DMS114 treated with DMSO at 0.1 percent for 48 hours (cell line): ENCODE data around the gene CCNDBP1.
"Not testable (repeated sequence)": the region's sequence is repeated elsewhere in the genome, so short reads cannot be mapped to it uniquely, and the experiment has no call there.

ENCODE experiments used
- DNase-seq: peaks from one replicate; lab custom pipeline; 2025; ENCODE audit not compliant: unreplicated experiment; lab: John Stamatoyannopoulos, UW

CCNDBP1 gene, protein sequence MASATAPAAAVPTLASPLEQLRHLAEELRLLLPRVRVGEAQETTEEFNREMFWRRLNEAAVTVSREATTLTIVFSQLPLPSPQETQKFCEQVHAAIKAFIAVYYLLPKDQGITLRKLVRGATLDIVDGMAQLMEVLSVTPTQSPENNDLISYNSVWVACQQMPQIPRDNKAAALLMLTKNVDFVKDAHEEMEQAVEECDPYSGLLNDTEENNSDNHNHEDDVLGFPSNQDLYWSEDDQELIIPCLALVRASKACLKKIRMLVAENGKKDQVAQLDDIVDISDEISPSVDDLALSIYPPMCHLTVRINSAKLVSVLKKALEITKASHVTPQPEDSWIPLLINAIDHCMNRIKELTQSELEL

GRCh38 chr15:43185157-43186002 lies at the start of gene CCNDBP1:
Gene CCNDBP1, plus strand, starts transcription at chr15:43185403. Its CDS starts 96 bp downstream, at chr15:43185499.
- DNase-seq = peak; percentile 63

- DNase-seq = no peak
Observed at GRCh38 chr15:43143203-43143941, 41.8 kb upstream of the CCNDBP1 start.

- no peak for DNase-seq
Observed at GRCh38 chr15:43144512-43144911, 40.7 kb upstream of the CCNDBP1 start.

DNA sequence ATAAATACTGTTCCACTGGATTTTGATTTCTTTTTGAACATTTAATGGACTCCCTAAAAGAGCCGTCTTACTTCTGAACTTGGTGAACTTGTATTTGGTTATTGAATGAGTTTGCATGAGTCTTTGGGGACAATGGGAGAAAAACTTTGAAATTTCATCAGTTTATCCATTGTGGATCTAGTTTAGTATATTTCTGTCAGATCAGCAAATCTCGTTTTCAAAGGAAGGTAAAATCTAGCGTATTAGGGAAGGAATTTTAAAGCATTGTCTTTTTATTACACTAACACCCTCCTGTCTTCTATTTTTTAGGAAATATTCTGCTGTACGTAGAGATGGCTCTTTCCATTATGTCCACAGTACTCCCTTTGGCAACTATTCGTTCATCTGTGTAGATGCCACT lies 39.0 kb upstream of the CCNDBP1 start:
- DNase-seq = no peak

DNA sequence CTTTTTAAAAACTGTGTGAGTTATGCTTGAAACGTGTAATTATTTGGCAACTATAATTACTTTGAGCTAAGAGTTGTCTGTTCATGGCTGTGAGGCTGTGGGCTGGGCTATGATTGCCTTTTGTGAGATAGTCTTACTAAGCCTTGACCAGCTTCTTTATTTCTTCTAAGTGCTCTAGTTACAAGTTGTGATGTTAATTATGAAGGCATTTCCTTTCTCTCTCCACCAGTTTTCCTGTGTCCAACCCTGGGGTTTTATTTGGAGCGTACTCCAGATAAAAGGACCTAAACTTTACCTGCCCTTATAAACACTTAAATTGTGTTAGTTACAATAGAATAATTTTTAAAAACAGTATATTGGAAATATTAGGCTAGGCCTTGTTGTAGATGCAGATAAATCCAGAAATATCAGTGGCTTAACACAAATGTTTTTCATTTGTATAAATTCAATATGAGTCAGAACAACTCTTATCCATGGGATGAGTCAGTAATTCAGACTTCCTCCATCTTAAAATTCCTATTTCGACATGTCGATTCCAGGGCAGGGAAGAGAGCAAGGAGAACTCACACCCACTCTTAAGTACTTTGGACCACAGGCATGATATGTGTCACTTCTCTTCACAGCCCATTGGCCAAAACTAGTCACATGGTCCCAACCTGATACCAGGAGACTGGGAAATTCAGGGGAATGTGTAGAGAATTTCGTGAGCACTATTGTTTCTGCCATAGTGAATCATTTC lies 34.8 kb upstream of the CCNDBP1 start:
- DNase-seq = no peak

DNA sequence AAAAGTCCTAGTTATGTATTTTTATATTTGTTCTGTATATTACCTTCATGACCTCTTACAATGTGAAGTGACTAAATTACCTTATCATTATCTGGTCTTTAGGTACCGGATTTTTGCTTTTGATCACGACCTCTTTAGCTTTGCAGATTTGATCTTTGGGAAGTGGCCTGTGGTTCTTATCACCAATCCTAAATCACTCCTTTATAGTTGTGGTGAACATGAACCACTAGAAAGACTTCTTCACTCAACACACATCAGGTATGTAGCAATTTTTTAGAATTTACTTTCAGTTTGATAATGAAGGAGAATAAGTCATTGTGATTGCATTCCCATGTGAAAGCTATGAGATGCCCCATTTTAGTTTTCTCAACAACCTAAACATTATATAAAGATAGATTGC lies 33.5 kb upstream of the CCNDBP1 start:
- no peak for DNase-seq

- no peak for DNase-seq
Observed at GRCh38 chr15:43153269-43153668, 31.9 kb upstream of the CCNDBP1 start.

- no peak for DNase-seq
Observed at GRCh38 chr15:43165801-43166325, 19.3 kb upstream of the CCNDBP1 start.

- DNase-seq = not testable (repeated sequence)
Observed at GRCh38 chr15:43167261-43167660, 17.9 kb upstream of the CCNDBP1 start.

GRCh38 chr15:43168192-43169107 lies 16.8 kb upstream of the CCNDBP1 start:
- DNase-seq = no peak

- DNase-seq = no peak
Observed at GRCh38 chr15:43169888-43170287, 15.3 kb upstream of the CCNDBP1 start.

- not testable (repeated sequence) for DNase-seq
Observed at GRCh38 chr15:43175656-43176309, 9.4 kb upstream of the CCNDBP1 start.

DNA sequence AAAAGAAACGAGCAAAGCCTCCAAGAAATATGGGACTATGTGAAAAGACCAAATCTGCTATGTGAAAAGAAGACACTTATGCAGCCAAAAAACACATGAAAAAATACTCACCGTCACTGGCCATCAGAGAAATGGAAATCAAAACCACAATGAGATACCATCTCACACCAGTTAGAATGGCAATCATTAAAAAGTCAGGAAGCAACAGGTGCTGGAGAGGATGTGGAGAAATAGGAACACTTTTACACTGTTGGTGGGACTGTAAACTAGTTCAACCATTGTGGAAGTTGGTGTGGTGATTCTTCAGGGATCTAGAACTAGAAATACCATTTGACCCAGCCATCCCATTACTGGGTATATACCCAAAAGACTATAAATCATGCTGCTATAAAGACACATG lies 8.1 kb upstream of the CCNDBP1 start:
- not testable (repeated sequence) for DNase-seq

DNA sequence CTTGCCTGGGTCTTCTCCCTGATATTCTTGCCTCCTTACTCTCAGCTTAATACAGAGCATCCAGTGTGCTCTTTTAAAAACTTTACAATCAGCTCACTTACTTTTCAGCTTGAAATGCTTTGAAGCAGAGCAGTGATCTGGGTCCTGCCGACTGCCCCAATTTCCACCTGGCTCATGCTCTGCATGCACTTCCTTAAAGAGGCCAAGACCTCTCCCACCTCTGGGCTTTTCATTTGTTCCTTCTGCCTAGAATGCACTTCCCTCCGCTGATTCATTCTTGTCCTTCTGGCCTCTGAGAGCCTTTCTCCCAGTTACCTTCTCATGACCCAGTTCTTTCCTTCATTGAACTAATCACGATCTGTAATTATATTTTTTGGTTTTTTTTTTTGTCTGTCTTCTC lies 1.9 kb upstream of the CCNDBP1 start:
- no peak for DNase-seq

DNA sequence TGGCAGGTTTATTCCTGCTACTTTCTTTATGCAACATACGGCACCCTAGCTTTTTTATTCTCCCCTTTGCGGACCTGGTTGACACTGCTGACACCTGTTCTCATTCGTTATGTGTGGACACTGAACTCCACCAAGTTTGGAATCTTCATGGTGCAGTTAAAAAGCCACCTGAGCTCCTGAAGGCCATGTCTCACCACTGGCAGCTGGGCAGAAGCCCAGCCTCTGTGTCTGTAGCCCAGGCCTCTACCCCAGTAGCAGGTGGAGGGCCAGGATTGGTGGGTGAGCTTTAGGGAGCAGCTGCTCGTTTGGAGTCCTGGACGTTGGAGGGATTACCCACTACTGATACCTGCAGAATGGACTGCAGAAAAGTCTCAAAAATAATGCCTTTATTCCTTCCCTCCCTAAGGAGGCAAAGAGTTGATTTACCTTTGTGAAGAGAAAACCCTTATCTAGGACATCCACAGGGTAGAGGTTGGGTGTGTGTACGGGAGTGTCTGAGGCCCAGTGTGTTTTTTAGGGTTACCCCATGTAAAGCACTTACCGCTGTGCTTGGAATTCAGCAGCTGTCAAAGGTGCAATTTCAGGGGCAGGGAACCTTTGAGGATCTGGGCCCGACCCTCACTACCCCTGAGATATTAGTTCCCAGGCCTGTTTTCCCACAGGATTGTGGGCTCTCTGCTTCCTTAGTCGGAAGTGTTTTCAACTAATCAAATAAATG lies 637 bp upstream of the CCNDBP1 start:
- no peak for DNase-seq

GRCh38 chr15:43186003-43186353 lies 775 bp downstream of the CCNDBP1 start:
- DNase-seq = no peak

DNA sequence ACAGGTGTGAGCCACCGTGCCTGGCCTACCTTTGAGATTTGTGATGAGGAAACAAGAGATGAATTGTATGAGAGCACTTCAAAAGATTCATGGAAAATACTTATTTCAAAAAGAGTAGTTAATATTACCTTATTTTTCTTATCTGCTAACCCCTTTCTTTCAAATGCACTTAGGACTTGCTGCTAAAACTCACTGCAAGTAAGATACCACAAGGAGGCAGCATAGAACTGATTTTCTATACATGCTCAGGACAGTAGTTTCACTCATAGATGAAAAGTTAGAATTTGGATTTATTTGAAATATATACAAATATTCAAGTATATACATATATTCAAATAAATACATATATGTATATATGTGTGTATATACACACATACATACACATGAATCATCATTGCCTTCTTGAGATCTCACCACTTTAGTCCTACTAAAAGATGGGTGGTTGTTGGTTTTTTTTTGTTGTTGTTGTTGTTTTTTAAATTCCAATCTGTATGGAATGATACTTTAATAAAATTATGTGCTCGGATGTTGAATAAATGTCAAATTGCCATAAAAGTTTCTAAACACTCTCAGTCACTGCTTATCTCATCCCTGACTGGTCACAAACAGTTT lies 2.4 kb downstream of the CCNDBP1 start:
- peak; percentile 60 for DNase-seq

- DNase-seq = no peak
Observed at GRCh38 chr15:43189296-43189695, 4.1 kb downstream of the CCNDBP1 start.
